Thoracic aorta (tissue), 2 donors: Measurements from ENCODE around the gene SLC6A16. TPM values are rescaled to one million over a fixed set of nuclear protein-coding genes. Genes with fewer than 3 reads are reported as not detected.
"Not testable (repeated sequence)": the region's sequence is repeated elsewhere in the genome, so short reads cannot be mapped to it uniquely, and the experiment has no call there.

Experiments used
- ATAC-seq: fragments of 150-250 bp; one replicate; pipeline ENCODE4 v1.8.0; 2017; ENCODE audit warnings: low read depth; ENCODE audit not compliant: insufficient number of reproducible peaks, low FRiP score
- DNase-seq: peaks from one replicate; pipeline ENCODE4 v3.0.0-alpha.2; 2020; ENCODE audit warnings: low spot score
- H3K27ac ChIP-seq, 2 donors: fragments of 200-600 bp; sonication (generic); 1 replicate in 1 of 2; 2 replicates in 1 of 2; pipeline ENCODE4 v1.5.1; 2016; ENCODE audit warnings: mild to moderate bottlenecking in 2 of 2, moderate library complexity in 2 of 2
- H3K27me3 ChIP-seq: fragments of 200-600 bp; sonication (generic); replicated peaks from 2 replicates; pipeline ENCODE4 v1.6.0; 2016; ENCODE audit warnings: mild to moderate bottlenecking; ENCODE audit not compliant: insufficient read depth
- H3K36me3 ChIP-seq: fragments of 200-600 bp; sonication (generic); one replicate; pipeline ENCODE4 v1.5.1; 2016
- H3K4me1 ChIP-seq, 2 donors: fragments of 200-600 bp; sonication (generic); 1 replicate in 1 of 2; 2 replicates in 1 of 2; pipeline versions ENCODE4 v1.5.1 to v1.6.0; 2016; ENCODE audit warnings: low read depth in 2 of 2, mild to moderate bottlenecking in 1 of 2; ENCODE audit not compliant: control insufficient read depth in 1 of 2
- H3K4me3 ChIP-seq: fragments of 200-600 bp; sonication (generic); 2 replicates; pipeline ENCODE4 v1.5.1; 2016; ENCODE audit warnings: mild to moderate bottlenecking
- H3K9me3 ChIP-seq: fragments of 200-600 bp; sonication (generic); 2 replicates; pipeline ENCODE4 v1.5.1; 2016
- total RNA-seq, 2 donors: library from RNA; depleted of rRNA; stranded (reverse); fragments of >200 nt; gene quantifications; one replicate each; pipeline versions ENCODE4 v1.1.0 to v1.2.3, GENCODE V29; 2016
- TF ChIP-seq, protein P1 (sequence below): fragments of 200-600 bp; sonication (generic); IDR thresholded peaks from one replicate; pipeline ENCODE4 v1.5.1; 2019; ENCODE audit warnings: antibody characterized with exemption

SLC6A16 gene
- total RNA-seq, 2 donors from 2014 or later: 2.4 to 2.8 TPM

GRCh38 chr19:49301165-49301865 lies 23.7 kb downstream of the SLC6A16 start:
- H3K9me3 ChIP-seq: peaks cover 6% of the 10 kb centered on the region
- H3K36me3 ChIP-seq: no peaks in the 10 kb centered on the region
- DNase-seq (peak; percentile 18), ATAC-seq (no peak)
- H3K4me1 ChIP-seq: no peaks in the 10 kb centered on the region
- peak overlapping the region; percentile 45 for H3K4me3 ChIP-seq
- no peaks in the 10 kb centered on the region for H3K27me3 ChIP-seq
- TF ChIP-seq, protein P1, sequence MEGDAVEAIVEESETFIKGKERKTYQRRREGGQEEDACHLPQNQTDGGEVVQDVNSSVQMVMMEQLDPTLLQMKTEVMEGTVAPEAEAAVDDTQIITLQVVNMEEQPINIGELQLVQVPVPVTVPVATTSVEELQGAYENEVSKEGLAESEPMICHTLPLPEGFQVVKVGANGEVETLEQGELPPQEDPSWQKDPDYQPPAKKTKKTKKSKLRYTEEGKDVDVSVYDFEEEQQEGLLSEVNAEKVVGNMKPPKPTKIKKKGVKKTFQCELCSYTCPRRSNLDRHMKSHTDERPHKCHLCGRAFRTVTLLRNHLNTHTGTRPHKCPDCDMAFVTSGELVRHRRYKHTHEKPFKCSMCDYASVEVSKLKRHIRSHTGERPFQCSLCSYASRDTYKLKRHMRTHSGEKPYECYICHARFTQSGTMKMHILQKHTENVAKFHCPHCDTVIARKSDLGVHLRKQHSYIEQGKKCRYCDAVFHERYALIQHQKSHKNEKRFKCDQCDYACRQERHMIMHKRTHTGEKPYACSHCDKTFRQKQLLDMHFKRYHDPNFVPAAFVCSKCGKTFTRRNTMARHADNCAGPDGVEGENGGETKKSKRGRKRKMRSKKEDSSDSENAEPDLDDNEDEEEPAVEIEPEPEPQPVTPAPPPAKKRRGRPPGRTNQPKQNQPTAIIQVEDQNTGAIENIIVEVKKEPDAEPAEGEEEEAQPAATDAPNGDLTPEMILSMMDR: peak; percentile 66
- H3K27ac ChIP-seq: no peak overlapping the region

- H3K4me1 ChIP-seq, ATAC-seq, DNase-seq, H3K9me3 ChIP-seq, H3K27ac ChIP-seq, H3K27me3 ChIP-seq, H3K4me3 ChIP-seq, H3K36me3 ChIP-seq: not testable (repeated sequence)
Measured at GRCh38 chr19:49298653-49299052, 26.3 kb downstream of the SLC6A16 start.

GRCh38 chr19:49297403-49297802 lies 27.6 kb downstream of the SLC6A16 start:
- no peak overlapping the region for H3K27ac ChIP-seq

GRCh38 chr19:49295208-49295880 lies 29.6 kb downstream of the SLC6A16 start:
- Histone ChIP-seq H3K9me3 (no peaks in the 10 kb centered on the region), H3K4me1 (peaks cover 0 to 10% of the 10 kb centered on the region in 2 donors), H3K4me3 (no peak overlapping the region), H3K36me3 (no peaks in the 10 kb centered on the region), H3K27ac (no peak overlapping the region), H3K27me3 (no peaks in the 10 kb centered on the region)
- no peak for ATAC-seq
- DNase-seq: no peak
- TF ChIP-seq, protein P1: no peak

More at GRCh38 chr19:49297403-49297802, 27.6 kb downstream of the SLC6A16 start:
- Histone ChIP-seq H3K36me3 (no peaks in the 10 kb centered on the region), H3K27me3 (no peaks in the 10 kb centered on the region), H3K4me1 (peaks cover 0 to 10% of the 10 kb centered on the region in 2 donors), H3K9me3 (no peaks in the 10 kb centered on the region), H3K4me3 (no peak overlapping the region)
- DNase-seq (no peak), ATAC-seq (no peak)
- TF ChIP-seq, protein P1: no peak

GRCh38 chr19:49294401-49294800 lies 30.6 kb downstream of the SLC6A16 start:
- H3K9me3 ChIP-seq: no peaks in the 10 kb centered on the region
- no peak overlapping the region for H3K4me3 ChIP-seq
- no peak for ATAC-seq
- TF ChIP-seq, protein P1: no peak
- peaks cover 0 to 10% of the 10 kb centered on the region in 2 donors for H3K4me1 ChIP-seq
- no peaks in the 10 kb centered on the region for H3K27me3 ChIP-seq
- DNase-seq: no peak
- H3K36me3 ChIP-seq: no peaks in the 10 kb centered on the region
- no peak overlapping the region for H3K27ac ChIP-seq
